ENCODE measurements around the gene ZNF83.

- TF ChIP-seq CTCF (IDR thresholded peaks at IDR 0.05; ENCODE audit: poor library complexity, severe bottlenecking), result no peak
- TF ChIP-seq EP300 (conservative IDR thresholded peaks at IDR 0.05; ENCODE audit: poor library complexity, severe bottlenecking), result no peak
- no peak for TF ChIP-seq REST (IDR thresholded peaks at IDR 0.05; ENCODE audit: borderline replicate concordance)
Observed at GRCh38 chr19:52622261-52622660, 15.9 kb downstream of the ZNF83 start.

Data from neural cell (in vitro differentiated cells).